A172 (cell line): ENCODE results near the gene NPIPB4. TPM values are rescaled to one million over a fixed set of nuclear protein-coding genes. Genes with fewer than 3 reads are reported as not detected.

Experiments used
- total RNA-seq: library from RNA; depleted of rRNA; stranded (reverse); fragments of >200 nt; shearing (Covaris generic); gene quantifications from 2 replicates; pipeline ENCODE4 v1.2.3, GENCODE V29; 2014; rRNA removed

The NPIPB4 gene
- total RNA-seq, 1 experiment from 2014 or later, result 4.8 TPM

Other genes with a start within 250 kb of the NPIPB4 start
- gene IGSF6, start 205.1 kb downstream of the NPIPB4 start, total RNA-seq, result not detected in 2 replicates
- 0.09 TPM in 1 of 2 replicates, not detected in the other for gene OTOA, start 193.8 kb downstream of the NPIPB4 start, total RNA-seq
- gene UQCRC2, start 95.6 kb upstream of the NPIPB4 start, total RNA-seq, result 79.5 and 109 TPM in 2 replicates
- gene PDZD9, start 143.4 kb upstream of the NPIPB4 start, total RNA-seq, result 2.3 and 2.9 TPM in 2 replicates
- gene MOSMO, start 150.4 kb upstream of the NPIPB4 start, total RNA-seq, result 7.6 and 9.7 TPM in 2 replicates
- 0.19 TPM in 1 of 2 replicates, not detected in the other for gene VWA3A, start 234.8 kb upstream of the NPIPB4 start, total RNA-seq